Erythroblast (primary cell): ENCODE data around the gene EML1.

Experiments used
- GATA1 ChIP-seq: IDR thresholded peaks from 2 replicates; pipeline ENCODE4 v1.6.1; 2011; ENCODE audit warnings: low read depth, mild to moderate bottlenecking, control low read depth, low read length, moderate library complexity
- POLR2A ChIP-seq: IDR thresholded peaks from 2 replicates; pipeline ENCODE4 v1.6.1; 2011; ENCODE audit warnings: mild to moderate bottlenecking, low read length

GRCh38 chr14:99809360-99809759, 16.1 kb downstream of the EML1 start:
- TF ChIP-seq POLR2A = no peak
- no peak for TF ChIP-seq GATA1
